NCI-H69 (cell line): ENCODE data around the gene ASTN2.

ENCODE experiments used
- DNase-seq: peaks from one replicate; lab custom pipeline; 2025; lab: John Stamatoyannopoulos, UW

The ASTN2 gene

DNA sequence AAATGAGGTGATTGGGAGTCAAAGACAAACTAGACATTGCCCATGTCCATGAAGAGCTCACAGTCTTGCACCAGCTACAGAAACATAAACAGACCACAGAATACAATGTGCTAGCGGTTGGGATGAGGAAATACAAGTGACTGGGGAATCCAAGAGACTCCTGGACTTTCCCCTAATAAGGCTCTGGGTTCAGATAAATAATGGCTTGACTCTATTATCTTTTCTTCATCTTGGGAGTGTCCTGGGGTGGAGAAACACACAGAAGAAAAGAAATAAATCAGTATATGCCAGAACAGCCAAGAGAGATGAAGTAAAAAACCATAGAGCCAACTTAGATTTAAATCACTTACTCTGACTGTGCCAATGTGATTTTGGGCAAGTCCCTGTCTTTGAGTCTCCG lies 1033.5 kb downstream of the ASTN2 start:
- DNase-seq, result no peak

- DNase-seq, result no peak
Measured at GRCh38 chr9:116380496-116380995, 1034.3 kb downstream of the ASTN2 start.

- no peak for DNase-seq
Measured at GRCh38 chr9:116379821-116380220, 1035.0 kb downstream of the ASTN2 start.

- no peak for DNase-seq
Measured at GRCh38 chr9:116378873-116379272, 1036.0 kb downstream of the ASTN2 start.

DNA sequence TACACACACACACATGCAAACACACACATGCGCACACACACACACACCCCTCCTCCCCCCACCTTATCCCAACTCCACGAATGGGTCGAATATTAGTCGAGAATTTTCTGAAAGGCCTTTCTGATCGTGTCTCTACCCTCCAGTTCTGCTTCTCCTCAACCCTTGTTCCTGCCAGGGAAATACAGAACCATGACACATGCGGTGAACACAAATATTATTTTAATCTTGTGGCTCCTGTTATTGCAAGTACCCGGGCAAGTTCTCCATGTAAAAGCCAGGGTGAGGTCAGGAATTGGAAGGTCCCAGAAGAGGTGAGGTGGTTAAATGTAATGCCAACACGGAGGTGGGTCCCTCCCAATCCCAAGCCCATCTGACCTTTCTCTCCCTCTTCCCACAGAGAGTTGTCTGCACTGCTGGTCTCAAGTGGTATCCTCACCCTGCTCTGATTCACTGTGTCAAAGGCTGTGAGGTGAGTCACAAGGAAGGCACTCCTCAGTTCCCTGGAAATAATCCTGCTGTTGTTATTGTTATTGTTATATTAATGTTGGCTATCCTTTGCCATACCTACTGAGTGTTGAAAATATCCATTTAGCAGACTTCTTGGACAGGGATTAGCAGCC lies 1037.6 kb downstream of the ASTN2 start:
- no peak for DNase-seq
